ENCODE data around the gene TFF3. TPM values are rescaled to one million over a fixed set of nuclear protein-coding genes. Genes with fewer than 3 reads are reported as not detected.

The TFF3 gene
- total RNA-seq, 4 donors from 2014 or later, result 164 to 2,581 (median 367) TPM

DNA sequence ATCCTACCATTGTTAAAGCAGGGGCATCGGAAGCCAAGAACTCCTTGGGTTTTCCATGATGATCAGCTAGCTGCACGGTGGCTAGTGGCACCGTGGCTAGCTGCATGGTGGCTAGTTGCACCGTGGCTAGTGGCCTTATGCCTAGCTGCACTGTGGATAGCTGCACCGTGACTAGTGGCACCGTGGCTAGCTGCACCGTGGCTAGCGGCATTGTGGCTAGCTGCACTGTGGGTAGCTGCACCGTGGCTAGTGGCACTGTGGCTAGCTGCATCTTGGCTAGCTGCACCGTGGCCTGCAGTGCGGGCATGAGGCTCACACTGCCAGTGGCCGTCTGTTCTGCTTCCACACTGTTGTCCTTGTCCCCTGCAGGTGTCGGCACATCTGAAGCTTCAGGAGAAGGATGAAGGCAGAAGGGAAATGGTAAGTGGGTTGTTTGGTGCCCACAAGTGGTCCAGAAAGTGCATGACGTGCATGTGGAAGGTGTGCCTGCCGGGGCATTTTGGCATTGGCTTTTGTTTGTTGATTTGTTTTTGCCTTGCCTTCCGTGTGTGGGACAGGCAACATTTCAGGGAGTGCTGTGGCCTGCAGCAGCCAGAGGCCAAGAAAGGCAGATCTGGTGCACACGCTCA is 38.6 kb downstream of the TFF3 start:
- H3K4me1 ChIP-seq, result no peaks in the 10 kb centered on the region
- no peak for TF ChIP-seq POLR2A (IDR thresholded peaks at IDR 0.05)
- no peak for TF ChIP-seq POLR2AphosphoS5 (IDR thresholded peaks at IDR 0.05)
- no peak for TF ChIP-seq EP300 (IDR thresholded peaks at IDR 0.05; ENCODE audit: low read depth)
- TF ChIP-seq, protein P1, sequence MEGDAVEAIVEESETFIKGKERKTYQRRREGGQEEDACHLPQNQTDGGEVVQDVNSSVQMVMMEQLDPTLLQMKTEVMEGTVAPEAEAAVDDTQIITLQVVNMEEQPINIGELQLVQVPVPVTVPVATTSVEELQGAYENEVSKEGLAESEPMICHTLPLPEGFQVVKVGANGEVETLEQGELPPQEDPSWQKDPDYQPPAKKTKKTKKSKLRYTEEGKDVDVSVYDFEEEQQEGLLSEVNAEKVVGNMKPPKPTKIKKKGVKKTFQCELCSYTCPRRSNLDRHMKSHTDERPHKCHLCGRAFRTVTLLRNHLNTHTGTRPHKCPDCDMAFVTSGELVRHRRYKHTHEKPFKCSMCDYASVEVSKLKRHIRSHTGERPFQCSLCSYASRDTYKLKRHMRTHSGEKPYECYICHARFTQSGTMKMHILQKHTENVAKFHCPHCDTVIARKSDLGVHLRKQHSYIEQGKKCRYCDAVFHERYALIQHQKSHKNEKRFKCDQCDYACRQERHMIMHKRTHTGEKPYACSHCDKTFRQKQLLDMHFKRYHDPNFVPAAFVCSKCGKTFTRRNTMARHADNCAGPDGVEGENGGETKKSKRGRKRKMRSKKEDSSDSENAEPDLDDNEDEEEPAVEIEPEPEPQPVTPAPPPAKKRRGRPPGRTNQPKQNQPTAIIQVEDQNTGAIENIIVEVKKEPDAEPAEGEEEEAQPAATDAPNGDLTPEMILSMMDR (IDR thresholded peaks at IDR 0.05), result no peak
- 83% methylated on average over 1 to 17 of the region's 17 CpGs for WGBS, 2 donors (ENCODE audit: low coverage in 1 of 2)
- no peaks in the 10 kb centered on the region for H3K27me3 ChIP-seq
- no peak overlapping the region for H3K27ac ChIP-seq
- H3K36me3 ChIP-seq, result peaks cover 0 to 3% (median 0%) of the 10 kb centered on the region in 4 donors
- intact Hi-C loops (cut with DNase I; ENCODE audit: low total_unique reads) (no loop called here), in situ Hi-C loops (cut with MboI; ENCODE audit: low pct_ligation_motif_present in 1 of 4, low pct_unique_long_range_greater_than_20kb in 1 of 4, low sequenced_read_pairs in 3 of 4) (no loop called here)
- no peak overlapping the region for H3K4me3 ChIP-seq
- no peak for DNase-seq
- no peaks in the 10 kb centered on the region for H3K9me3 ChIP-seq

DNA sequence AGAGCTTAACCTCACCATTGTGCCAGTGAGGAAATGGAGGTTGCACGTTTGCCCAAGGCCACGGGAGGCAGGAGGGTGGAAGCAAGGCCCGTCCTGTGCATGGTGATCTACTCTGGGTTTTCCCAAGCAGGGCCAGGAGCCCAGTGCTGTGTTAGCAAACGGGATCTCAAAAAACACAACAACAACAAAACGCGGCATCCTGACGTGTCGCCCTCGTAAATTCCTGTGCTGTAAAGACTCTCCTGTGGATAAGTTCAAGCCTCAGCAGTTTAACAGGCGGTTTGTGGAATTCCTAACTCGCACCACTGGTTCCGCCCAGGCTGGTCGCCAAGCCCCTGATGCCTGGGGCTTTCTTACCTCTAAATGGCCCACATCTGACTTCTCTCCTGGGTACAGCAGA is 39.1 kb downstream of the TFF3 start:
- 61 to 84% methylated on average over 5 to 13 of the region's 13 CpGs for WGBS, 2 donors (ENCODE audit: low coverage in 1 of 2)
- Histone ChIP-seq H3K27me3 (no peaks in the 10 kb centered on the region), H3K9me3 (no peaks in the 10 kb centered on the region), H3K4me3 (no peak overlapping the region), H3K36me3 (peaks cover 0 to 3% (median 0%) of the 10 kb centered on the region in 4 donors), H3K4me1 (no peaks in the 10 kb centered on the region), H3K27ac (no peak overlapping the region)
- DNase-seq, result no peak
- intact Hi-C loops (cut with DNase I; ENCODE audit: low total_unique reads) (no loop called here), in situ Hi-C loops (cut with MboI; ENCODE audit: low pct_ligation_motif_present in 1 of 4, low pct_unique_long_range_greater_than_20kb in 1 of 4, low sequenced_read_pairs in 3 of 4) (no loop called here)
- TF ChIP-seq, protein P1 (IDR thresholded peaks at IDR 0.05), result no peak
- TF ChIP-seq POLR2AphosphoS5 (IDR thresholded peaks at IDR 0.05), result no peak
- TF ChIP-seq EP300 (IDR thresholded peaks at IDR 0.05; ENCODE audit: low read depth), result no peak
- TF ChIP-seq POLR2A (IDR thresholded peaks at IDR 0.05), result no peak

DNA sequence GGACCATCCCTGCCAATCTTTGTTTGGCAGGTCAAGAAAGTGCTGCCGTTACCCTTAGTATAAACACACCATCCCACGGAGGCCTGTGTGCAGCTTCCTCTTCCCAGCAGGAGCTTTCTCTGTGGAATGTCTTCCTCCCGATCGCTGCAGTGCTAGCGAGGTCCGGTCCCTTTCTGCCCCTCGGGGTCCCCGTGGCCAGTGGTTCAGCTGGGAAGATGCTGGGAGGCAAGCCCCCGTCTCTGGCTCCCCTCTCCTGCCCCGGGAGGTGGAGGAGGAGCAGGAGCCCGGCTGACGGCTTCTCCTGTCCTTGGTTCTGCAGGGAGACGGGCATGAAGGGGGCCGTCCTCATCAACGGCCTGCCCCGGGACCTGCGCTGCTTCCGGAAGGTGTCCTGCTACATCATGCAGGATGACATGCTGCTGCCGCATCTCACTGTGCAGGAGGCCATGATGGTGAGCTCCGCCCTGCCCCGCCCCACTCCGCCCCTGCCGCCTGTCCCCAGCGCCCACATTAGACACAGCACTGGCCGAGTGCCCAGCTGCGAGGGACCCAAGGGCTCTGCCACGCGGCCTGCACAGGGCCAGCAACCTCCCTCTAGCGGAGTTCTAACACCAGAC is 42.1 kb downstream of the TFF3 start:
- no peak for TF ChIP-seq EP300 (IDR thresholded peaks at IDR 0.05; ENCODE audit: low read depth)
- TF ChIP-seq, protein P1 (IDR thresholded peaks at IDR 0.05), result no peak
- TF ChIP-seq POLR2A (IDR thresholded peaks at IDR 0.05), result no peak
- no peak for TF ChIP-seq POLR2AphosphoS5 (IDR thresholded peaks at IDR 0.05)
- Histone ChIP-seq H3K4me3 (no peak overlapping the region), H3K27ac (no peak overlapping the region), H3K9me3 (no peaks in the 10 kb centered on the region), H3K27me3 (no peaks in the 10 kb centered on the region), H3K4me1 (peaks cover 0 to 2% (median 0%) of the 10 kb centered on the region in 4 donors), H3K36me3 (peaks cover 0 to 3% (median 0%) of the 10 kb centered on the region in 4 donors)
- intact Hi-C loops (cut with DNase I; ENCODE audit: low total_unique reads) (no loop called here), in situ Hi-C loops (cut with MboI; ENCODE audit: low pct_ligation_motif_present in 1 of 4, low pct_unique_long_range_greater_than_20kb in 1 of 4, low sequenced_read_pairs in 3 of 4) (no loop called here)
- DNase-seq, result no peak
- WGBS, 2 donors (ENCODE audit: low coverage in 1 of 2), result 68 to 87% methylated on average over 6 to 10 of the region's 29 CpGs

DNA sequence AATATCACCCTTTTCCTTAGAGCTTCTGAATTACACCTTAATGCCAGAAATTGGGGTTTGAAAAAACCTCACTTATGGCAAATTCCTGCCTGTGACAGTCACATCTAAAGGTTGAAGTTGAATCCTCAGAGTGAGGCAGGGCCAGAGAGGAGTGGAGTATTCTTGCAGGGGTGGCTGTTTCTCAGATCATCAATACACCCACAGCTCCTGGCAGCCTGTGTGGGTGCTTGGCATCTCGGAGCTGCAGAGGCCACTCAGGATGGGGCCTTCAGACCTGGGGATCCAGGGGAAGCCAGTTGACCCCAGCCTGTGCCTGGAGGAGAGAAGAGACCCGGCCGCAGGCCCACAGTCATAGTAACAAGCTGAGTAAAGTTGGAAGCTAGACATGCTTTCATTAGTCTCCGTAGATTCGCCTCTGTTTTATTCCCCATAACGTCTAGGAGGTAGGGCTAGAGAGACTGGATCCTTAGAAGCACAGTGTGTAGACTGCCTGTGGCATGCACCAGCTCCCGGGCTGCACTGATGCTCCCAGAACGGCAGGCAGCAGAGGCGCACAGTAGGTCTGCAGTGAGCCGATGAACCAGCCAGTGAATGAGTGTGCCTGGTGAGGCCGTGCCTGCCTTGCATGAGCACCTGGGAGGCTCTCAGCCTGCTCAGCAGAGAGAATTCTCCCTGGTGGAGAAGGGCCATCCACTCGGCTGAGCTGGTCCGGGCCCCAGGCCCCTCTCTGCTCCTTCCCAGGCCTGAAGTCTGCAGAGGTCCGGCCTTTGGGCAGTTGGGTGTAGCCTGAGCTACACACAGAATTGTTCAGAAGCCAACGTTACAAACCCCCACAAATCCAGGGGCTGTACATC is 42.9 kb downstream of the TFF3 start:
- no peak for DNase-seq
- Histone ChIP-seq H3K27me3 (no peaks in the 10 kb centered on the region), H3K9me3 (no peaks in the 10 kb centered on the region), H3K27ac (no peak overlapping the region), H3K4me3 (no peak overlapping the region), H3K4me1 (peaks cover 0 to 7% (median 0%) of the 10 kb centered on the region in 4 donors), H3K36me3 (peaks cover 0 to 3% (median 0%) of the 10 kb centered on the region in 4 donors)
- in situ Hi-C loops (cut with MboI; ENCODE audit: low pct_ligation_motif_present in 1 of 4, low pct_unique_long_range_greater_than_20kb in 1 of 4, low sequenced_read_pairs in 3 of 4) (no loop called here), intact Hi-C loops (cut with DNase I; ENCODE audit: low total_unique reads) (no loop called here)
- 94 to 100% methylated on average over 2 to 15 of the region's 15 CpGs for WGBS, 2 donors (ENCODE audit: low coverage in 1 of 2)
- TF ChIP-seq POLR2AphosphoS5 (IDR thresholded peaks at IDR 0.05) (no peak), EP300 (IDR thresholded peaks at IDR 0.05; ENCODE audit: low read depth) (no peak), POLR2A (IDR thresholded peaks at IDR 0.05) (no peak)
- TF ChIP-seq, protein P1 (IDR thresholded peaks at IDR 0.05), result no peak

All from transverse colon (tissue), 4 donors.